A673 (cell line): Measurements from ENCODE around the gene PITX1. TPM values are rescaled to one million over a fixed set of nuclear protein-coding genes. Genes with fewer than 3 reads are reported as not detected.

Experiments
- BruUV-seq: library from RNA; stranded (reverse); fragments of 400-500 nt; replicated peaks from 2 replicates; lab custom pipeline; 2021; lab: Mats Ljungman, UMichigan
- CTCF ChIA-PET: fragments of 300-600 bp; sonication (Branson Sonifier 250); formaldehyde crosslinking; loops from one replicate; lab custom pipeline; 2022; ENCODE audit warnings: antibody characterized with exemption; lab: Charles Lee
- POLR2A ChIA-PET: fragments of 300-600 bp; sonication (Branson Sonifier 250); formaldehyde crosslinking; loops from one replicate; lab custom pipeline; 2022; ENCODE audit warnings: antibody characterized with exemption; ENCODE audit not compliant: low non-redundant PET; lab: Charles Lee
- DNase-seq: peaks from one replicate; pipeline ENCODE4 v3.0.0-alpha.2; 2015; ENCODE audit warnings: low spot score
- H3K27ac ChIP-seq: fragments of 200-600 bp; sonication (generic); 2 replicates; pipeline ENCODE4 v1.5.1; 2016; ENCODE audit warnings: mixed run types, low read depth, mild to moderate bottlenecking, mixed read lengths, antibody characterized with exemption, low read length; ENCODE audit not compliant: poor library complexity, severe bottlenecking
- H3K27me3 ChIP-seq: fragments of 200-600 bp; sonication (generic); replicated peaks from 2 replicates; pipeline ENCODE4 v1.6.1; 2017; ENCODE audit warnings: mixed run types, low read depth, mild to moderate bottlenecking, mixed read lengths, antibody characterized with exemption, low read length; ENCODE audit not compliant: insufficient read depth, poor library complexity
- H3K36me3 ChIP-seq: fragments of 200-600 bp; sonication (generic); 2 replicates; pipeline ENCODE4 v1.6.1; 2016; ENCODE audit warnings: mixed run types, mild to moderate bottlenecking, mixed read lengths, antibody characterized with exemption, low read length; ENCODE audit not compliant: insufficient read depth, poor library complexity, severe bottlenecking
- H3K4me1 ChIP-seq: fragments of 200-600 bp; sonication (generic); 2 replicates; pipeline ENCODE4 v1.6.1; 2017; ENCODE audit warnings: mixed run types, mild to moderate bottlenecking, mixed read lengths, antibody characterized with exemption, low read length; ENCODE audit not compliant: insufficient read depth, poor library complexity, severe bottlenecking
- H3K4me3 ChIP-seq: fragments of 200-600 bp; sonication (generic); 2 replicates; pipeline ENCODE4 v1.5.1; 2016; ENCODE audit warnings: low read depth, mixed run types, mild to moderate bottlenecking, mixed read lengths, low read length; ENCODE audit not compliant: poor library complexity, severe bottlenecking
- H3K9me3 ChIP-seq: fragments of 200-600 bp; sonication (generic); 2 replicates; pipeline ENCODE4 v1.6.1; 2016; ENCODE audit warnings: mixed run types, low read depth, mild to moderate bottlenecking, mixed read lengths, antibody characterized with exemption, low read length; ENCODE audit not compliant: poor library complexity, severe bottlenecking
- CTCF ChIP-seq: fragments of 300-800, 200-600 bp; sonication (generic); conservative IDR thresholded peaks from 2 replicates; pipeline ENCODE4 v1.5.1; 2017; ENCODE audit warnings: low read depth, mild to moderate bottlenecking, antibody characterized with exemption, low read length, moderate library complexity, mixed read lengths
- EZH2 ChIP-seq: fragments of 200-600 bp; sonication (generic); IDR thresholded peaks from 2 replicates; pipeline ENCODE4 v1.6.1; 2017; ENCODE audit warnings: borderline replicate concordance, low read depth, mild to moderate bottlenecking, mixed read lengths, antibody characterized with exemption, low read length; ENCODE audit not compliant: poor library complexity, severe bottlenecking
- intact Hi-C: fragments of 100-400 bp; cut with micrococcal nuclease; formaldehyde crosslinking; loops from one replicate; pipeline ENCODE4 v1.10.0; 2022; ENCODE audit not compliant: unreplicated experiment
- total RNA-seq: library from RNA; stranded (reverse); gene quantifications from 2 replicates; pipeline ENCODE4 v1.2.3, GENCODE V29; 2021

Gene PITX1
- total RNA-seq, 1 experiment from 2014 or later, result 2.0 TPM

- intact Hi-C loops, result no loop called here
- no peaks in the 10 kb centered on the region for H3K9me3 ChIP-seq
- no peak for TF ChIP-seq EZH2
- no peak for TF ChIP-seq CTCF
- H3K27me3 ChIP-seq, result peaks cover 87% of the 10 kb centered on the region
- H3K27ac ChIP-seq, result no peak overlapping the region
- no peak for DNase-seq
- no peaks in the 10 kb centered on the region for H3K4me1 ChIP-seq
- ChIA-PET POLR2A (no interaction called here), CTCF (no interaction called here)
- BruUV-seq, result no TSS peak
- H3K36me3 ChIP-seq, result no peaks in the 10 kb centered on the region
- no peak overlapping the region for H3K4me3 ChIP-seq
Observed at GRCh38 chr5:135041726-135042125, 7.7 kb upstream of the PITX1 start.

DNA sequence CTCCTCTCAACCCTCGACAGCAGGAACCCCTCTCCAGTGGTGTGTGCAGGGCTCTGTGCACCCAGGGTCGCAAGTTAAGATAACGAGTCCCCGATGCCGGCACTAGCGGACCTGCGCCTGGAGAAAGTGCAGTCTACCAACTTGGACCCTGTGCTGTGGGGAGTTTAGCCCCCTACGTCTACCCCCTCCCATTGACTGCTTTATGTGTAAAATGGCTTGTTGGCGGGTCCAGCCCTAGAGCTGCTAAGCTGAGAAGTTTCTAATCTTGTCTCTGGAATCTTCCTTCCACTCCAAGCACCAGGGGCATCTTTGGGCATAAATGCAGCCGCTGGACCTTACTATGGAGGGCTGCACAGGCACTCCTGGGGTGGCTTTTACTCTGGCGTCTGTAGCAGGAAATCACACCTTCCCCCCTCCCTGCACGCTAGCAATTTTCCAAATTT is 7.1 kb upstream of the PITX1 start:
- BruUV-seq, result no TSS peak
- no peaks in the 10 kb centered on the region for H3K4me1 ChIP-seq
- no peaks in the 10 kb centered on the region for H3K9me3 ChIP-seq
- intact Hi-C loops, result no loop called here
- no peak overlapping the region for H3K4me3 ChIP-seq
- TF ChIP-seq CTCF (no peak), EZH2 (no peak)
- H3K27me3 ChIP-seq, result peaks cover 88% of the 10 kb centered on the region
- no peak for DNase-seq
- no peaks in the 10 kb centered on the region for H3K36me3 ChIP-seq
- no peak overlapping the region for H3K27ac ChIP-seq
- ChIA-PET POLR2A (no interaction called here), CTCF (no interaction called here)

DNA sequence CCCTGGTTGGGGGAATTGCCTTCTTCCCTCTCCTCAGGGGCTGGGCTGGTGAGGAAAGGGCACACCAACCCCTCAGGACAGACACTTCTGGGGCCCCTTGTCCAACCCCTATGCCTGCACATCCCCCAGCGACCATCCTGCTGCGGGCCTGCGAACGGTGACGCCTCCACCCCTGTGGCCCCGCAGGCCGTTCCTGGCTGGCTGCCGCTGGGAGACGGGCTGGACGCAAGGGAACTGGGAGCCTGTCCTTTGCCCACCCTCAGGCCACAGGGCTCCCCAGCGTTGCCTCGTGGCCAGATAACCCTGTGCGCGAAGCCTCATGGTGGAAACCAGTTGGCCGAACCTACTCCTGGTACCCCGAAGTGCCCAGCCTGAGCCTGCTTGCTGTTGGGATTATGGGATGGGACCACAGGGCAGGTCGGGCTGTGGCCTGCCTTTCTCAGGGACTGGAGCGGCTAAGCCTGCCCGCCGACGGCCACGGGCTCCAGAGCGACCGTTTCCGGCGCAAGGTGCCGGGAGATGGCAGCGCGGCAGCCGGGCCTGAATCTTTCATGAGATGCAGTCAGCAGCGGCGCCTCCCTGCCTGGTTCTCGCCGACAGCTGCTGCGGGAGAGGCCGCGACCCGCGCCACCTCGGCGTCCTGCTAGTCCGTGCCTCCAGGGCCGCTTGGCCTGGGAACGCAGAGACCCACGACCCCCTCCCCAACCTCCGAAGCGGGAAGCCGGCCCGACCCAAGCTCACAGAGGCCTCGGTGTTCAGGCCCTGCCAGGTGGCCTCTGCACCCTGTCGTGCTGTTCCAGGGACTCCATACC is 6.5 kb upstream of the PITX1 start:
- BruUV-seq, result no TSS peak
- Histone ChIP-seq H3K27ac (no peak overlapping the region), H3K9me3 (no peaks in the 10 kb centered on the region), H3K4me1 (no peaks in the 10 kb centered on the region), H3K27me3 (peaks cover 82% of the 10 kb centered on the region), H3K36me3 (no peaks in the 10 kb centered on the region), H3K4me3 (no peak overlapping the region)
- CTCF ChIA-PET, result no interaction called here
- POLR2A ChIA-PET, result no interaction called here
- DNase-seq, result no peak
- TF ChIP-seq CTCF (no peak), EZH2 (peak; percentile 22)
- intact Hi-C loops, result no loop called here
